Muscle of leg (tissue), 11 donors: Measurements from ENCODE around the gene ATPAF2. TPM values are rescaled to one million over a fixed set of nuclear protein-coding genes. Genes with fewer than 3 reads are reported as not detected.

Source experiments
- DNase-seq: peaks from one replicate; pipeline ENCODE4 v3.0.0; 2013
- H3K27ac ChIP-seq: one replicate; pipeline ENCODE4 v1.5.1; 2013; ENCODE audit warnings: mild to moderate bottlenecking, low read length, control low read depth
- H3K27me3 ChIP-seq: one replicate; pipeline ENCODE4 v1.6.1; 2013; ENCODE audit warnings: low read length; ENCODE audit not compliant: control insufficient read depth, insufficient read depth
- H3K36me3 ChIP-seq: one replicate; pipeline ENCODE4 v1.6.1; 2013; ENCODE audit warnings: low read length; ENCODE audit not compliant: control insufficient read depth, insufficient read depth
- H3K4me1 ChIP-seq: one replicate; pipeline ENCODE4 v1.6.1; 2013; ENCODE audit warnings: low read length; ENCODE audit not compliant: control insufficient read depth, insufficient read depth
- H3K4me3 ChIP-seq: one replicate; pipeline ENCODE4 v1.5.1; 2013; ENCODE audit warnings: low read length, control low read depth
- H3K9me3 ChIP-seq: replicated peaks from 2 replicates; pipeline ENCODE4 v1.6.1; 2013; ENCODE audit warnings: low read depth, low read length; ENCODE audit not compliant: control insufficient read depth
- WGBS: methylation state at CpG from one replicate; pipeline ENCODE4 v1.1.5; 2013; ENCODE audit warnings: missing lambda C conversion rate; ENCODE audit not compliant: insufficient coverage; 5-methylcytosine and 5-hydroxymethylcytosine counted together
- polyA plus RNA-seq, 8 donors: library from polyadenylated mRNA; unstranded; fragments of 120-200 nt; gene quantifications; one replicate each; pipeline versions ENCODE4 v1.2.1 to v1.2.3, GENCODE V29; 2013; ENCODE audit warnings: inconsistent platforms in 1 of 8, low replicate concordance in 1 of 8; ENCODE audit not compliant: insufficient read length in 8 of 8, insufficient read depth in 1 of 8
- total RNA-seq: library from RNA; stranded (reverse); fragments of 120-200 nt; gene quantifications from one replicate; pipeline ENCODE4 v1.2.4, GENCODE V29; 2013

The ATPAF2 gene
- total and polyA plus RNA-seq, 9 donors, result 14.1 to 21.7 (median 16.5) TPM

DNA sequence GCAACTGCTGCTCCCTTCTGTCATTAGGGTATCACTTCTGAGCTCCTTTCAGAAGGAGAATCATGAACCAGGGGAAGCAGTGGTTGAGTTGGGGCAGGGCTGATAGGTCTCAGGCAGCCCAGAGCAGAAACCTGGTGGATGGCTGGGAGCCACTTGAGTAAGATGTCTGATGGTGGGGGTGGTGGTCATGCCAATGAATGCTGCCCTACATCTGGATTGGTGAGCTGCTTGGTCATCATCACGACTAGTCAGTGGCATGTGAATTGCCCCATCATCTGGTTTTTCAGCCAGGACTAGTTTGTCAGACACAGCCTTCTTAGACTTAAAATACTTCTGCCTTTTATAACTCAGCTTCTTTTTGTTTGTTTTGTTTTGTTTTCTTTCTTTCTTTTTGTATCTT is 2.8 kb upstream of the ATPAF2 start:
- Histone ChIP-seq H3K36me3 (peaks cover 10% of the 10 kb centered on the region), H3K9me3 (no peaks in the 10 kb centered on the region), H3K27me3 (no peaks in the 10 kb centered on the region), H3K4me3 (no peak overlapping the region), H3K4me1 (peaks cover 23% of the 10 kb centered on the region), H3K27ac (no peak overlapping the region)
- DNase-seq, result no peak
- WGBS, result no CpG with 5 or more reads among the region's 1 CpG

DNA sequence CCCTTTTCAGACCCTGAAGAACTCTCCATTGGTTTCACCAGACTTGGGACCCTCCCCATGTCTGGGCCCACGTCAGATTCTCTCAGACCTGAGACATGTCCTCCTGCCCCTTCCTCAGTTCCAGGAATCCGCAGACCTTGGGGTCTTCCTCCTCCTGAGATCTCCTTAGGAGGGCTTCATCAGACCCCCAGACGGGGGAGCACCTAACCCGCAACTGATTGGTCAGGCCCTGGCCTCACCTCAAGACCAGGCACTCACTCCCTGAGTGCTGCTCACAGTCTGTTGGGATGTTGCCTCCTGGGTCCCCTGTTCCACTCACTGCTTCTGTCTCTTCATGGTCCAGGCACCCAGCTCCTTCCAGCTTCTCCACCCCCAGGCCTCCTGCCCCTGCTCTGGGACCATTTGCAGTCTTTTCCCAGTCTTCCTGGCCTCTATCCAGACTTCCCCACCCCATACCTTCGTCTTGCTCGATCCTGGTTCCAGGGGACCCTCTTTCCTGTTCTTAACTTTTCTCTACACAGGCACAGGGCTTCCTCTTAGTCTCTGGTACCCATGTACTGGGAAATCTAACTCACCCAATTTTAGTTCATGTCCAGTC is 1.4 kb upstream of the ATPAF2 start:
- DNase-seq, result no peak
- H3K4me3 ChIP-seq, result peak overlapping the region; percentile 97
- H3K9me3 ChIP-seq, result no peaks in the 10 kb centered on the region
- peaks cover 5% of the 10 kb centered on the region for H3K36me3 ChIP-seq
- H3K4me1 ChIP-seq, result peaks cover 23% of the 10 kb centered on the region
- H3K27ac ChIP-seq, result no peak overlapping the region
- WGBS, result 16% methylated on average over 6 of the region's 6 CpGs
- no peaks in the 10 kb centered on the region for H3K27me3 ChIP-seq

DNA sequence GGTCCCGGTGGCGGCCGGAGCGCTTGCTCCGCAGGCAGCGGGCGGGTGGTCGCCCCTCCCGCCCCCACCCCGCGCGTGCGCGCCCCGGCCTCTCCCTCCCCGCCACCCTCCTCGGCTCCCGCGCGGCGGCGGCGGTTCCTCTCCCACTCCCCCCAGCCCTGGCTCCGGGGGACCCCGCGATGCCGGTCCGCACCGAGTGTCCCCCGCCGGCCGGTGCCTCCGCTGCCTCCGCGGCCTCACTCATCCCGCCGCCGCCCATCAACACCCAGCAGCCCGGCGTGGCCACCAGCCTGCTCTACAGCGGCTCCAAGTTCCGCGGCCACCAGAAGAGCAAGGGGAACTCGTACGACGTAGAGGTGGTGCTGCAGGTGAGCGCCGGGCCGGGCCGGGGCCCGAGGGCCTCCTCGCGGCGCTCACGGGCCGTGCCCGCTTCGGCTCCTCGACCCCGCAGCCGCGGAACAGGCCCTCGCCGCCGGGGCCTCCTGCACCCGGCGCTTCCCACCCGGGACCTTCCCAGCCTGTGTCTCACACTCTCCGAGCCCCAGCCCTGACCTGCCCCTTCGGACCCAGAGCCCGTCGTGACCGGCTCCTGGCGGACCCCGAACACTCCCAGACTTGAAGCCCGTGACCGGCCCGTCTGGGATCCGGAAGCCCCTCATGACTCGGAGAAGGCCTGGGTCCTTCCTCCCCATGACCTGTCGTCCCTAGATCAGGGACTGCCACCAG is 730 bp upstream of the ATPAF2 start:
- Histone ChIP-seq H3K4me1 (peaks cover 23% of the 10 kb centered on the region), H3K27me3 (no peaks in the 10 kb centered on the region), H3K36me3 (peaks cover 3% of the 10 kb centered on the region), H3K27ac (peak overlapping the region; percentile 66), H3K4me3 (peak overlapping the region; percentile 97), H3K9me3 (no peaks in the 10 kb centered on the region)
- no peak for DNase-seq
- WGBS, result under 1% methylated on average over 62 of the region's 81 CpGs

DNA sequence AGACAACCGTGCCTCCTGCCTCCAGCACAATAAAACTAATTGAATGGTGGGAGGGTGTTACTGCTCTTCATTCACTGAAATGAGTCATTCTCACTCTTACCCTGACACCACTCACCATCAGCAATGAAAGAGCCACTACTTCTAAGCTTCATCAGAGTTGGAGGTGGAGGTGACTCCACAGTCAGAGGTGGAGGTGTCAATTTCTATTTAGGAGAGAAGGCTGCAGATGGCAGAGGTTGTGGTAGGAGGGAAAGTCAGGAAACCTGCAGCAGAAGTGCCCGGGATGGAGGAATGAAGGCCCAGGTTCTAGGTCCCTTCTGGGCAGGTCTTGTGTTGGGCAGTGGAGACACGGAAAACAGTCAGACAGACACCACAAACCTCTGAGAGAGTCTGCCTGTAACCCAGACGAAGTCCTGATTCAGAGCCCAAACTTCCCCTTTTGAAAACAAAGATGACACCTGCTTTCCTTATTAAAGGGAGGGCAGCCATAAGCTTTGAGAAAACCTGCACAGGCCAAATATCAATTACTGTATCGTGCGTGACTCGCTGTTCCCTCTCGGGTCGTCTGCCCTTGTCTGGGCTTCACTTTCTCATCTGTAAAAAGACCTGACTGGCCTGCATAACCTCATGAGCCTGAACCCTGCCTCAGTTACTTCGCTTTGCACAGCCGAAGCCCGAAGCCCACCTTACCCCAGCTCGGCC is 668 bp downstream of the ATPAF2 start:
- peaks cover 3% of the 10 kb centered on the region for H3K36me3 ChIP-seq
- H3K4me1 ChIP-seq, result peaks cover 23% of the 10 kb centered on the region
- peak overlapping the region; percentile 97 for H3K4me3 ChIP-seq
- no peaks in the 10 kb centered on the region for H3K27me3 ChIP-seq
- peak overlapping the region; percentile 85 for H3K27ac ChIP-seq
- no peak for DNase-seq
- WGBS, result 6% methylated on average over 12 of the region's 13 CpGs
- H3K9me3 ChIP-seq, result no peaks in the 10 kb centered on the region

DNA sequence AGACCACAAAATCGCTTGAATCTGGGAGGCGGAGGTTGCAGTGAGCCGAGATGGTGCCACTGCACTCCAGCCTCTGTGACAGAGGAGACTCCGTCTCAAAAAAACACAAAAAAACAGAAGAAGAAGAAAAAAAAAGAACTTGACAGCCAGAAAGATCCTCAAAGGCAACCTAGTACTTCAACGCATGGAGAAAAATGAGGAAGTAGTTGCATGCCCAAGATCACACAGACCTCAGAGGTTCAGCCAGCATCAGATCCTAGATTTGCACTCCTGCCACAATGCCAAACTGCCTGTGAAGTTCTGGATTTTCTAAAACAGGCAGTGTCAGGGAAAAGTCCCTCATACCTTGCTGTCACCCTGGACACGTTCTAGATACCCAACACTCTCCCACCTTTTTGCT is 1.5 kb downstream of the ATPAF2 start:
- WGBS, result 56% methylated on average over 1 of the region's 6 CpGs
- H3K27ac ChIP-seq, result no peak overlapping the region
- H3K9me3 ChIP-seq, result no peaks in the 10 kb centered on the region
- no peaks in the 10 kb centered on the region for H3K27me3 ChIP-seq
- H3K4me3 ChIP-seq, result no peak overlapping the region
- DNase-seq, result no peak
- no peaks in the 10 kb centered on the region for H3K36me3 ChIP-seq
- H3K4me1 ChIP-seq, result peaks cover 31% of the 10 kb centered on the region

DNA sequence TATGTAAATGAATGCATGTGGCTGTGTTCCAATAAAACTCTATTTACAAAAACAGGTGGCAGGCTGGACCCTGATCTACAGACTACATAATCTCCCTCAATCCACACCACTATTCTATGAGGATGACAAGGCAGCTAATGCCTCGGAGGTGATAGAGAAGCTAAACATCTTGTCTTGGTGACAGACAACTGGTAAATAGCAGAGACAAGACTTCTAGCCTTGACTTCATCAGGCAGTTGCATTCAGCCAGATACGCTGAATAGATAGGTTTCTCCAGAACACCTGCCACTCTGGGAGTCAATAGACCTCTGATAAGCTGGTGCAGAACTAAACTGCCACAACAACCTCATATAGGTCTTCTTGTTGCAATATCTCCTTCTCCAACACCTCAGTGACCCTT is 3.3 kb downstream of the ATPAF2 start:
- Histone ChIP-seq H3K9me3 (no peaks in the 10 kb centered on the region), H3K27ac (no peak overlapping the region), H3K4me1 (peaks cover 35% of the 10 kb centered on the region), H3K4me3 (no peak overlapping the region), H3K36me3 (no peaks in the 10 kb centered on the region), H3K27me3 (no peaks in the 10 kb centered on the region)
- DNase-seq, result no peak
- WGBS, result 82% methylated on average over 1 of the region's 2 CpGs

DNA sequence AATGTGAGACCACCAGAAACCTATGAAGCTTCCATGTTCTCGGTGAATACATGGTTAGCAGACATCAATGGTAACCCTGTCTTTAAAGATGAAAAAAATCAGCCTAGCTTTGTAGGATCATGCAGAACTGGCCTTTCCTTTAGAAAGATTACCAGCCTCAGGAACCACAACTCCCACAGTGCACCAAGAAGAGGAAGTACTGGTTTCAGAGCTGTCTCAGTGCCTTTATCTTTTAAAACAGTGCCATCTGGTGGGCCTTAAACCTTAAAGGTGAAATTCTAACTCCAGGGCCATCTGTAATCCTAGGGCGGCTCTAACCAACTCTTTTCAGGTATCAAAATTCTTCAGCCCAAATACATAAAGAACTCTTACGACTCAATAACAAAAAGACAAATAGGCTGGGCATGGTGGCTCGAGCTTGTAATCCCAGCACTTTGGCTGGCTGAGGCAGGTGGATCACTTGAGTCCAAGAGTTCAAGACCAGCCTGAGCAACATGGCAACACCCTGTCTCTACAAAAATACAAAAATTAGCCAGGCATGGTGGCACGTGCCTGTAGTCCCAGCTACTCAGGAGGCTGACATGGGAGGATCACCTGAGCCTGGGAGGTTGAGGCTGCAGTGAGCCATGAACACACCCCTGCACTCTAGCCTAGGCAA is 5.4 kb downstream of the ATPAF2 start:
- H3K4me1 ChIP-seq, result peaks cover 26% of the 10 kb centered on the region
- peak; percentile 95 for DNase-seq
- 3% methylated on average over 3 of the region's 5 CpGs for WGBS

DNA sequence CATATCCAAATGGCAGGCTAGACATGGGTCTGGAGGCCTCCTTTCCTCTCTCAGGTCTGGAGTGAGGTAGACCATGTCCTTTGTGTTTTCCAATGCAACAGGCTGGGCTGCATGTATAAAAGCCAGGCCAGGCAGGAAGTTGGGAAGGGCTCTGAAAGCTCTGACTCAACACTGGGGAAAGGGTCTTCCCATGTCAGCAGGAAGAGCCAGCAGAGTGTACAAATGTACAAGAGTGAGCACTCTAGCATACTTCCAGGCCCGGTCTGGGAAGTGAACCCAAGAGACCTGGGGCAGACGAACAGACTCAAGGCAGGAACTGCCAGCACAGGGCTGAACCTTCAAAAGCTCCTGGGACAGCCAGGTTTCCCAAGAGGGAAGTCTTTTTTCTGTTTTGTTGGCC is 7.0 kb downstream of the ATPAF2 start:
- H3K4me1 ChIP-seq, result peaks cover 16% of the 10 kb centered on the region
- H3K4me3 ChIP-seq, result no peak overlapping the region
- peaks cover 10% of the 10 kb centered on the region for H3K36me3 ChIP-seq
- 14% methylated on average over 1 of the region's 2 CpGs for WGBS
- H3K9me3 ChIP-seq, result no peaks in the 10 kb centered on the region
- H3K27me3 ChIP-seq, result no peaks in the 10 kb centered on the region
- peak; percentile 66 for DNase-seq
- H3K27ac ChIP-seq, result peak overlapping the region; percentile 65

More for the DNA sequence above, 5.4 kb downstream of the ATPAF2 start:
- no peak overlapping the region for H3K27ac ChIP-seq
- H3K9me3 ChIP-seq, result no peaks in the 10 kb centered on the region
- H3K4me3 ChIP-seq, result no peak overlapping the region
- no peaks in the 10 kb centered on the region for H3K36me3 ChIP-seq
- no peaks in the 10 kb centered on the region for H3K27me3 ChIP-seq

DNA sequence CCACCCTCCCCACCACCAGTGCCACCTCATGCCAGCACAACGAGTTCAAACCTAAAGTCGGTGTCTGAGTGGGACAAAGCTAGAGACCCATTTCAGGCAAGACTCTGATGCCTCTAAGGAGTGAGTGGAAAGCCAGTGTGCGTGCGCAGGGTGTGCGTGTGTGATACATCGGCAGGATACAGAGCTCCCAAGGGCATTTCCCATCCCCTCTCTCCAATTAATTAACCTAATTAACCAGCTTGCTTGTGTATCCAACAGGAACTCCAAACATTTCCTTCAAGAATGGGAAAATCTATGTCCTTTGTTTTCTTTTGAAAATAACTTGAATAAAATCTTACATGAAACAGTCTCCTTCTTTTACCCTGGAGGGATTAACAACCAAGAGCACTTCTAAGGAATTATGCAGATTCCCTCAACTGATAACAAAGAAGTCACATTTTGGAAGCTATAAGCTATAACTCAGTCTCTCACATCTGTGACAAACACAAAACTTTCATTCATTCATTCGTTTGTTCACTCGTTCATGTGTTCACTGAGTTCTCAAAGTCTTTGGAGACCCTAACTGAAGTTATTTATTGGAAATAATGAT is 9.9 kb downstream of the ATPAF2 start:
- no peak for DNase-seq
- no peaks in the 10 kb centered on the region for H3K27me3 ChIP-seq
- WGBS, result 80% methylated on average over 6 of the region's 8 CpGs
- H3K36me3 ChIP-seq, result peaks cover 25% of the 10 kb centered on the region
- H3K27ac ChIP-seq, result no peak overlapping the region
- no peaks in the 10 kb centered on the region for H3K9me3 ChIP-seq
- no peak overlapping the region for H3K4me3 ChIP-seq
- H3K4me1 ChIP-seq, result peaks cover 16% of the 10 kb centered on the region
